ENCODE results near the gene TPH2. TPM values are rescaled to one million over a fixed set of nuclear protein-coding genes. Genes with fewer than 3 reads are reported as not detected.

The TPH2 gene
- polyA plus RNA-seq, 3 donors, result not detected

- Histone ChIP-seq H3K36me3 (replicated peaks in 1 of 2; ENCODE audit: control insufficient read depth in 1 of 2, insufficient read depth in 2 of 2, low read length in 2 of 2) (no peaks in the 10 kb centered on the region), H3K4me1 (ENCODE audit: control insufficient read depth in 1 of 2, insufficient read depth in 2 of 2, low read length in 2 of 2) (no peaks in the 10 kb centered on the region), H3K27me3 (ENCODE audit: control insufficient read depth in 2 of 2, insufficient read depth in 2 of 2, low read length in 2 of 2) (no peaks in the 10 kb centered on the region), H3K9me3 (replicated peaks in 1 of 2; ENCODE audit: control insufficient read depth in 1 of 2, insufficient read depth in 1 of 2, low read length in 2 of 2) (peaks cover 1 to 2% of the 10 kb centered on the region in 2 donors), H4K20me1 (ENCODE audit: insufficient read depth, low read length) (no peaks in the 10 kb centered on the region), H3K4me3 (replicated peaks in 1 of 3; ENCODE audit: low read depth in 2 of 3, low read length in 3 of 3) (no peak overlapping the region), H2AFZ (ENCODE audit: insufficient read depth, low read depth, low read length, poor library complexity, severe bottlenecking) (no peak overlapping the region), H3K9ac (ENCODE audit: insufficient read depth, low read length, poor library complexity, severe bottlenecking) (no peak overlapping the region), H3K4me2 (replicated peaks; ENCODE audit: extremely low read depth, low read length, poor library complexity, severe bottlenecking) (no peak overlapping the region), H3K27ac (ENCODE audit: low read depth in 1 of 2, low read length in 2 of 2) (no peak overlapping the region), H3K79me2 (ENCODE audit: insufficient read depth, low read length) (no peaks in the 10 kb centered on the region)
- Mint-ChIP-seq H3K4me1 (no peaks in the 10 kb centered on the region), H3K27ac (no peak overlapping the region), H3K27me3 (ENCODE audit: low read depth in 3 of 3) (peaks cover 0 to 1% (median 0%) of the 10 kb centered on the region in 3 donors), H3K4me3 (no peak overlapping the region), H3K36me3 (no peaks in the 10 kb centered on the region), H3K9me3 (peaks cover 4 to 16% (median 8%) of the 10 kb centered on the region in 7 donors)
- DNase-seq, result no peak
- intact Hi-C loops (cut with micrococcal nuclease), result no loop called here
- whole genome bisulfite sequencing (ENCODE audit: insufficient coverage), result 85% methylated on average over 7 of the region's 9 CpGs
- TF ChIP-seq CTCF (IDR thresholded peaks at IDR 0.05), result no peak
Observed at GRCh38 chr12:72075891-72076557, 137.4 kb downstream of the TPH2 start.

GRCh38 chr12:72076558-72076915 is 137.9 kb downstream of the TPH2 start:
- H3K27ac ChIP-seq (ENCODE audit: low read depth in 1 of 2, low read length in 2 of 2), result no peak overlapping the region
- H3K4me1 ChIP-seq (ENCODE audit: control insufficient read depth in 1 of 2, insufficient read depth in 2 of 2, low read length in 2 of 2), result no peaks in the 10 kb centered on the region

More at GRCh38 chr12:72076558-72076915, 137.9 kb downstream of the TPH2 start:
- Histone ChIP-seq H2AFZ (ENCODE audit: insufficient read depth, low read depth, low read length, poor library complexity, severe bottlenecking) (no peak overlapping the region), H3K9ac (ENCODE audit: insufficient read depth, low read length, poor library complexity, severe bottlenecking) (no peak overlapping the region), H3K4me2 (replicated peaks; ENCODE audit: extremely low read depth, low read length, poor library complexity, severe bottlenecking) (no peak overlapping the region), H3K4me3 (replicated peaks in 1 of 3; ENCODE audit: low read depth in 2 of 3, low read length in 3 of 3) (no peak overlapping the region), H3K36me3 (replicated peaks in 1 of 2; ENCODE audit: control insufficient read depth in 1 of 2, insufficient read depth in 2 of 2, low read length in 2 of 2) (no peaks in the 10 kb centered on the region), H3K79me2 (ENCODE audit: insufficient read depth, low read length) (no peaks in the 10 kb centered on the region), H3K27me3 (ENCODE audit: control insufficient read depth in 2 of 2, insufficient read depth in 2 of 2, low read length in 2 of 2) (no peaks in the 10 kb centered on the region), H4K20me1 (ENCODE audit: insufficient read depth, low read length) (no peaks in the 10 kb centered on the region), H3K9me3 (replicated peaks in 1 of 2; ENCODE audit: control insufficient read depth in 1 of 2, insufficient read depth in 1 of 2, low read length in 2 of 2) (no peaks in the 10 kb centered on the region)
- no peaks in the 10 kb centered on the region for H3K36me3 Mint-ChIP-seq
- no peak overlapping the region for H3K27ac Mint-ChIP-seq
- no peak overlapping the region for H3K4me3 Mint-ChIP-seq
- peaks cover 0 to 1% (median 0%) of the 10 kb centered on the region in 3 donors for H3K27me3 Mint-ChIP-seq (ENCODE audit: low read depth in 3 of 3)
- no peak for TF ChIP-seq CTCF (IDR thresholded peaks at IDR 0.05)
- intact Hi-C loops (cut with micrococcal nuclease), result no loop called here
- no peak for DNase-seq
- peaks cover 3 to 11% (median 5%) of the 10 kb centered on the region in 7 donors for H3K9me3 Mint-ChIP-seq
- 60% methylated on average over 1 of the region's 3 CpGs for WGBS (ENCODE audit: insufficient coverage)
- H3K4me1 Mint-ChIP-seq, result no peaks in the 10 kb centered on the region

Data from CD14-positive monocyte (primary cell).